A549 (cell line): ENCODE results near the gene SMYD4. TPM values are rescaled to one million over a fixed set of nuclear protein-coding genes. Genes with fewer than 3 reads are reported as not detected.

Source experiments
- ATAC-seq, 2 experiments: fragments of 200-7000 bp in 1 of 2; fragments of >200 bp in 1 of 2; cut with Nextera tagmentation in 1 of 2; cut with Tn5 transposase in 1 of 2; 3 replicates each; pipeline versions ENCODE4 v1.8.0 to v1.9.1; 2018 to 2020; ENCODE audit warnings: mild to moderate bottlenecking in 1 of 2, moderate library complexity in 1 of 2
- CTCF ChIA-PET: fragments of 300-600 bp; sonication (Branson Sonifier 250); formaldehyde crosslinking; extraction: SDS; loops from one replicate; lab custom pipeline; 2021; ENCODE audit warnings: antibody characterized with exemption, inconsistent platforms; lab: Yijun Ruan, JAX
- POLR2A ChIA-PET: fragments of 350-600 bp; formaldehyde crosslinking; extraction: SDS; loops from one replicate; lab custom pipeline; 2021; ENCODE audit warnings: antibody characterized with exemption, inconsistent platforms; lab: Yijun Ruan, JAX
- DNase-seq, 2 experiments: peaks; one replicate each; pipeline versions ENCODE4 v3.0.0 to v3.0.0-alpha.2; 2011 to 2016; ENCODE audit warnings: low read depth in 1 of 2, low spot score in 1 of 2
- FAIRE-seq: peaks from 2 replicates; lab custom pipeline; 2011; peaks lifted over from hg19 to GRCh38; lab: Jason Lieb, UNC
- H3K27ac ChIP-seq, 2 experiments: fragments of >200 bp; sonication (Bioruptor Twin); formaldehyde crosslinking; 3 replicates each; pipeline ENCODE4 v1.5.1; 2016 to 2017
- H3K4me1 ChIP-seq: fragments of >200 bp; sonication (Bioruptor Twin); formaldehyde crosslinking; 3 replicates; pipeline ENCODE4 v1.6.1; 2016
- H3K4me2 ChIP-seq: fragments of >200 bp; sonication (Bioruptor Twin); formaldehyde crosslinking; 3 replicates; pipeline ENCODE4 v1.6.1; 2016
- H3K4me3 ChIP-seq: fragments of >200 bp; sonication (Bioruptor Twin); formaldehyde crosslinking; 3 replicates; pipeline ENCODE4 v1.5.1; 2016
- H3K9me3 ChIP-seq: fragments of >200 bp; sonication (Bioruptor Twin); formaldehyde crosslinking; 3 replicates; pipeline ENCODE4 v1.6.1; 2016
- BCL3 ChIP-seq: fragments of >200 bp; sonication (Bioruptor Twin); formaldehyde crosslinking; IDR thresholded peaks from 3 replicates; pipeline ENCODE4 v1.6.1; 2016
- BHLHE40 ChIP-seq: IDR thresholded peaks from 2 replicates; pipeline ENCODE4 v1.6.1; 2012; ENCODE audit warnings: low read depth, low read length, inconsistent platforms
- CBX8 ChIP-seq: fragments of 200-600 bp; sonication (generic); IDR thresholded peaks from 2 replicates; pipeline ENCODE4 v1.6.1; 2016
- CEBPB ChIP-seq, 2 experiments: fragments of >200 bp in 1 of 2; sonication (Bioruptor Twin) in 1 of 2; formaldehyde crosslinking in 1 of 2; IDR thresholded peaks; 2 replicates each; pipeline ENCODE4 v1.6.1; 2012 to 2016
- CHD2 ChIP-seq: fragments of 150-350 bp; IDR thresholded peaks from 2 replicates; pipeline ENCODE4 v1.6.1; 2014; ENCODE audit warnings: low read length; ENCODE audit not compliant: partially characterized antibody
- EHF ChIP-seq: fragments of 250-450 bp; sonication (Bioruptor Pico); IDR thresholded peaks from 2 replicates; pipeline ENCODE4 v1.5.0; 2020; ENCODE audit warnings: mild to moderate bottlenecking
- EHMT2 ChIP-seq: fragments of 200-600 bp; sonication (generic); IDR thresholded peaks from 2 replicates; pipeline ENCODE4 v1.6.1; 2016; ENCODE audit warnings: antibody characterized with exemption, low read depth, mild to moderate bottlenecking, moderate library complexity
- ESRRA ChIP-seq: fragments of 150-350 bp; IDR thresholded peaks from 2 replicates; pipeline ENCODE4 v1.6.1; 2014; ENCODE audit warnings: mild to moderate bottlenecking, low read length, borderline replicate concordance
- HDAC2 ChIP-seq: fragments of 200-600 bp; sonication (generic); IDR thresholded peaks from 2 replicates; pipeline ENCODE4 v1.6.1; 2016
- HEYL ChIP-seq: fragments of 250-450 bp; sonication (Bioruptor Pico); IDR thresholded peaks from 2 replicates; pipeline ENCODE4 v1.8.0; 2021; ENCODE audit warnings: mild to moderate bottlenecking, moderate library complexity
- HOXA7 ChIP-seq: fragments of 250-450 bp; sonication (Bioruptor Pico); IDR thresholded peaks from 2 replicates; pipeline ENCODE4 v1.5.0; 2020; ENCODE audit warnings: mild to moderate bottlenecking, moderate library complexity
- HOXB5 ChIP-seq: fragments of 250-450 bp; sonication (Bioruptor Pico); IDR thresholded peaks from 2 replicates; pipeline ENCODE4 v1.5.0; 2020; ENCODE audit warnings: mild to moderate bottlenecking, moderate library complexity
- JUNB ChIP-seq: fragments of >200 bp; sonication (Bioruptor Twin); formaldehyde crosslinking; IDR thresholded peaks from 2 replicates; pipeline ENCODE4 v1.6.1; 2016
- KDM1A ChIP-seq: fragments of 200-600 bp; sonication (generic); IDR thresholded peaks from 2 replicates; pipeline ENCODE4 v1.6.1; 2016; ENCODE audit warnings: low read depth, mild to moderate bottlenecking
- KDM5A ChIP-seq: fragments of 200-600 bp; sonication (generic); IDR thresholded peaks from 2 replicates; pipeline ENCODE4 v1.6.1; 2016; ENCODE audit warnings: antibody characterized with exemption, mild to moderate bottlenecking
- MAFK ChIP-seq: fragments of 450-650 bp; IDR thresholded peaks from 2 replicates; pipeline ENCODE4 v1.6.1; 2014; ENCODE audit not compliant: partially characterized antibody
- MYC ChIP-seq: IDR thresholded peaks from 2 replicates; pipeline ENCODE4 v1.6.1; 2012; ENCODE audit warnings: mild to moderate bottlenecking, inconsistent platforms, low read length, improper control_type of control experiment, borderline replicate concordance
- NFE2L2 ChIP-seq: fragments of 150-350 bp; conservative IDR thresholded peaks from 2 replicates; pipeline ENCODE4 v1.6.1; 2014; ENCODE audit warnings: low read length
- NR3C1 ChIP-seq: fragments of >200 bp; sonication (Bioruptor Twin); formaldehyde crosslinking; IDR thresholded peaks from 3 replicates; pipeline ENCODE4 v1.6.1; 2017
- PHF8 ChIP-seq: fragments of 200-600 bp; sonication (generic); IDR thresholded peaks from 2 replicates; pipeline ENCODE4 v1.6.1; 2016; ENCODE audit warnings: low read depth, mild to moderate bottlenecking, antibody characterized with exemption, moderate library complexity, borderline replicate concordance
- RARB ChIP-seq: fragments of 250-450 bp; sonication (Bioruptor Pico); IDR thresholded peaks from 2 replicates; pipeline ENCODE4 v1.8.0; 2021; ENCODE audit warnings: mild to moderate bottlenecking, moderate library complexity
- TFCP2L1 ChIP-seq: fragments of 250-450 bp; sonication (Bioruptor Pico); IDR thresholded peaks from 2 replicates; pipeline ENCODE4 v1.5.0; 2021; ENCODE audit warnings: mild to moderate bottlenecking
- ZC3H11A ChIP-seq: fragments of 450-650 bp; IDR thresholded peaks from 2 replicates; pipeline ENCODE4 v1.6.1; 2014; ENCODE audit warnings: antibody characterized with exemption, mild to moderate bottlenecking
- ZSCAN20 ChIP-seq: fragments of 250-450 bp; sonication (Bioruptor Pico); IDR thresholded peaks from 2 replicates; pipeline ENCODE4 v1.8.0; 2022; ENCODE audit warnings: mild to moderate bottlenecking, moderate library complexity
- WGBS: methylation state at CpG from one replicate; pipeline ENCODE4 v1.1.6; 2017; ENCODE audit errors: missing lambda C conversion rate; 5-methylcytosine and 5-hydroxymethylcytosine counted together
- polyA plus RNA-seq, 4 experiments: library from polyadenylated mRNA; depleted of rRNA in 3 of 4; stranded (reverse); fragments of >200 nt; fragmentation: RNase III in 1 of 4; extraction: RNeasy Plus Mini Kit Qiagen cat#74134 plus additional on column Dnase treatment in 1 of 4; gene quantifications; 2 replicates in 3 of 4; 3 replicates in 1 of 4; pipeline ENCODE4 v1.2.3, GENCODE V29; 2011 to 2017
- TF ChIP-seq, protein P1 (sequence below): fragments of 250-450 bp; sonication (Bioruptor Pico); IDR thresholded peaks from 2 replicates; pipeline ENCODE4 v1.5.0; 2020; ENCODE audit warnings: low read depth, mild to moderate bottlenecking, moderate library complexity
- TF ChIP-seq, protein P2 (sequence below): IDR thresholded peaks from 2 replicates; pipeline ENCODE4 v1.6.1; 2012
- TF ChIP-seq, protein P3 (sequence below): fragments of 150-350 bp; IDR thresholded peaks from 2 replicates; pipeline ENCODE4 v1.6.1; 2014; ENCODE audit warnings: low read depth, mild to moderate bottlenecking, low read length
- TF ChIP-seq, protein P4 (sequence below): IDR thresholded peaks from 2 replicates; pipeline ENCODE4 v1.6.1; 2012; ENCODE audit warnings: low read depth, borderline replicate concordance
- TF ChIP-seq, protein P5 (sequence below): fragments of 250-450 bp; sonication (Bioruptor Pico); IDR thresholded peaks from 2 replicates; pipeline ENCODE4 v1.5.0; 2021; ENCODE audit warnings: mild to moderate bottlenecking, moderate library complexity, borderline replicate concordance

The SMYD4 gene
- polyA plus RNA-seq, 2 of the 4 experiments (the other 2 are of a cell fraction), result 11.1 to 12.1 TPM

GRCh38 chr17:1853698-1854097 is 24.0 kb upstream of the SMYD4 start:
- no peak overlapping the region for H3K4me3 ChIP-seq
- no peaks in the 10 kb centered on the region for H3K9me3 ChIP-seq
- ChIA-PET POLR2A (no interaction called here), CTCF (interaction anchor here (1.2 to 1.8 kb wide), 3 partner anchors 8 to 22 kb away, joined by 3 to 6 read pairs (median 4); no protein-coding TSS in a partner anchor)
- no peak for ATAC-seq
- peak; percentile 82 for FAIRE-seq
- TF ChIP-seq BHLHE40 (no peak), CBX8 (no peak), MYC (no peak), EHF (CRISPR knock-in tag) (no peak), EHMT2 (no peak), RARB (CRISPR knock-in tag) (no peak), KDM5A (no peak), NFE2L2 (no peak)
- TF ChIP-seq, protein P1, sequence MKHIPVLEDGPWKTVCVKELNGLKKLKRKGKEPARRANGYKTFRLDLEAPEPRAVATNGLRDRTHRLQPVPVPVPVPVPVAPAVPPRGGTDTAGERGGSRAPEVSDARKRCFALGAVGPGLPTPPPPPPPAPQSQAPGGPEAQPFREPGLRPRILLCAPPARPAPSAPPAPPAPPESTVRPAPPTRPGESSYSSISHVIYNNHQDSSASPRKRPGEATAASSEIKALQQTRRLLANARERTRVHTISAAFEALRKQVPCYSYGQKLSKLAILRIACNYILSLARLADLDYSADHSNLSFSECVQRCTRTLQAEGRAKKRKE (CRISPR knock-in tag), result no peak
- TF ChIP-seq, protein P2, sequence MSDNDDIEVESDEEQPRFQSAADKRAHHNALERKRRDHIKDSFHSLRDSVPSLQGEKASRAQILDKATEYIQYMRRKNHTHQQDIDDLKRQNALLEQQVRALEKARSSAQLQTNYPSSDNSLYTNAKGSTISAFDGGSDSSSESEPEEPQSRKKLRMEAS, result no peak
- no peak overlapping the region for H3K4me2 ChIP-seq
- no peaks in the 10 kb centered on the region for H3K4me1 ChIP-seq
- no peak overlapping the region for H3K27ac ChIP-seq
- no peak for DNase-seq
- 83% methylated on average over 3 of the region's 3 CpGs for WGBS

DNA sequence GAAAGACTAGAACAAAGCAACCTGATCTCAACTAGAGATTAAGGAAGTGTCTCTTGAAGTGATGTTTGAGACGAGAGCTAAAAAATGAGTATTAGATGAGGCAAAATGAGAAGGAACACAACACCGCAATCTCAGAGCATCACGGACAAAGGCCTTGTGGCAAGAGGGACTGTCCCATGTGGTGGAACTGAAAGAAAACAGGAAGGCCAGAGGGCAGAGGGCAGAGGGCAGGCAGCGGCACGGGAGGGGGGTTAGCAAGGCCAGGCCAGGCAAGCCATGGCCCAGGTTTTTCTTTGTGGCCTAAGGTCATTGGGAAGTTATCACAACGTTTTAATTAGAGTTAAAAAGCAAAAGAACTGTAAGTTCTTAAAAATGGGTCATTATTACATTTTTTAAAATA is 22.6 kb upstream of the SMYD4 start:
- CTCF ChIA-PET, result interaction anchor here (0.9 to 1.8 kb wide), 2 partner anchors 13 to 30 kb away, joined by 4 to 6 read pairs; no protein-coding TSS in a partner anchor
- POLR2A ChIA-PET, result no interaction called here
- no peaks in the 10 kb centered on the region for H3K4me1 ChIP-seq
- no peak overlapping the region for H3K4me2 ChIP-seq
- 81% methylated on average over 6 of the region's 6 CpGs for WGBS
- H3K4me3 ChIP-seq, result no peak overlapping the region
- DNase-seq (no peak), ATAC-seq (no peak), FAIRE-seq (no peak)
- TF ChIP-seq KDM1A (no peak), ESRRA (no peak), HEYL (no peak), NFE2L2 (no peak), NR3C1 (no peak), CHD2 (no peak), ZSCAN20 (CRISPR knock-in tag) (no peak), BCL3 (no peak), HOXB5 (CRISPR knock-in tag) (no peak), ZC3H11A (no peak), JUNB (no peak)
- TF ChIP-seq, protein P3, sequence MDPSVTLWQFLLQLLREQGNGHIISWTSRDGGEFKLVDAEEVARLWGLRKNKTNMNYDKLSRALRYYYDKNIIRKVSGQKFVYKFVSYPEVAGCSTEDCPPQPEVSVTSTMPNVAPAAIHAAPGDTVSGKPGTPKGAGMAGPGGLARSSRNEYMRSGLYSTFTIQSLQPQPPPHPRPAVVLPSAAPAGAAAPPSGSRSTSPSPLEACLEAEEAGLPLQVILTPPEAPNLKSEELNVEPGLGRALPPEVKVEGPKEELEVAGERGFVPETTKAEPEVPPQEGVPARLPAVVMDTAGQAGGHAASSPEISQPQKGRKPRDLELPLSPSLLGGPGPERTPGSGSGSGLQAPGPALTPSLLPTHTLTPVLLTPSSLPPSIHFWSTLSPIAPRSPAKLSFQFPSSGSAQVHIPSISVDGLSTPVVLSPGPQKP, result no peak
- TF ChIP-seq, protein P4, sequence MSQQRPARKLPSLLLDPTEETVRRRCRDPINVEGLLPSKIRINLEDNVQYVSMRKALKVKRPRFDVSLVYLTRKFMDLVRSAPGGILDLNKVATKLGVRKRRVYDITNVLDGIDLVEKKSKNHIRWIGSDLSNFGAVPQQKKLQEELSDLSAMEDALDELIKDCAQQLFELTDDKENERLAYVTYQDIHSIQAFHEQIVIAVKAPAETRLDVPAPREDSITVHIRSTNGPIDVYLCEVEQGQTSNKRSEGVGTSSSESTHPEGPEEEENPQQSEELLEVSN, result no peak
- no peak overlapping the region for H3K27ac ChIP-seq
- H3K9me3 ChIP-seq, result no peaks in the 10 kb centered on the region

DNA sequence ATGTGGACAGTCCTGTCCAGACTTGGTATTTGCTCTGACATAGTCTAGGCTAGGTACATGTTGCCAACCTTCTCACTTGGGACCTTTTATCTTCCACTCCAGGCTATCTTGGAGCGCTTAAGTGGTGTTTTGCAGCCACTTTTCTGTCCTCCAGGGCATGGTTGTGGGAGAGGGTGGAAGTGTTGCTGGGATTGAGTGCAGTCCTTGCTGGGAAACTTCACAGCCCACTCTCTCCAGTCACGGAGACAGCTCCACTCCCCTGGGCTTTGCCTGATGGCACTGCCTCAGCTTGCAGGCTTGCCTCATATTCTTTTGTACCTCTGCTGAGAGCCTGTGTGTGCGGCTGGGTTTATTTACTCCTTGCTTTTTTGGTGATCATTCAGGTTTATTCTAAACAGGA is 17.5 kb upstream of the SMYD4 start:
- FAIRE-seq (no peak), ATAC-seq (no peak), DNase-seq (no peak)
- Histone ChIP-seq H3K27ac (no peak overlapping the region), H3K4me1 (no peaks in the 10 kb centered on the region), H3K4me2 (no peak overlapping the region), H3K4me3 (no peak overlapping the region), H3K9me3 (no peaks in the 10 kb centered on the region)
- ChIA-PET POLR2A (no interaction called here), CTCF (interaction anchor here (1.1 to 1.9 kb wide), 4 partner anchors 18 to 126 kb away, joined by 3 to 6 read pairs (median 4); no protein-coding TSS in a partner anchor)
- 92% methylated on average over 3 of the region's 3 CpGs for WGBS
- TF ChIP-seq HOXA7 (CRISPR knock-in tag) (no peak), RARB (CRISPR knock-in tag) (no peak), MAFK (no peak), HDAC2 (no peak), TFCP2L1 (CRISPR knock-in tag) (no peak), PHF8 (no peak), CBX8 (no peak), CEBPB (IDR thresholded peaks at IDR 0.05) (no peak)
- TF ChIP-seq, protein P3, result no peak
- TF ChIP-seq, protein P5, sequence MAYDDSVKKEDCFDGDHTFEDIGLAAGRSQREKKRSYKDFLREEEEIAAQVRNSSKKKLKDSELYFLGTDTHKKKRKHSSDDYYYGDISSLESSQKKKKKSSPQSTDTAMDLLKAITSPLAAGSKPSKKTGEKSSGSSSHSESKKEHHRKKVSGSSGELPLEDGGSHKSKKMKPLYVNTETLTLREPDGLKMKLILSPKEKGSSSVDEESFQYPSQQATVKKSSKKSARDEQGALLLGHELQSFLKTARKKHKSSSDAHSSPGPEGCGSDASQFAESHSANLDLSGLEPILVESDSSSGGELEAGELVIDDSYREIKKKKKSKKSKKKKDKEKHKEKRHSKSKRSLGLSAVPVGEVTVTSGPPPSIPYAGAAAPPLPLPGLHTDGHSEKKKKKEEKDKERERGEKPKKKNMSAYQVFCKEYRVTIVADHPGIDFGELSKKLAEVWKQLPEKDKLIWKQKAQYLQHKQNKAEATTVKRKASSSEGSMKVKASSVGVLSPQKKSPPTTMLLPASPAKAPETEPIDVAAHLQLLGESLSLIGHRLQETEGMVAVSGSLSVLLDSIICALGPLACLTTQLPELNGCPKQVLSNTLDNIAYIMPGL (CRISPR knock-in tag), result no peak
